PFSK-1 (cell line): ENCODE data around the gene ABHD14A.

Experiments
- FOXP2 ChIP-seq: optimal IDR thresholded peaks from 2 replicates; pipeline ENCODE3; 2011; ENCODE audit warnings: borderline replicate concordance, control low read depth, inconsistent platforms; ENCODE audit not compliant: insufficient read depth; ENCODE audit errors: extremely low read length, extremely low read depth
- POLR2AphosphoS5 ChIP-seq: IDR thresholded peaks from 2 replicates; pipeline ENCODE4 v1.6.1; 2012; ENCODE audit warnings: low read depth, mild to moderate bottlenecking, control low read depth, low read length, moderate library complexity
- SIN3A ChIP-seq: IDR thresholded peaks from 2 replicates; pipeline ENCODE4 v1.6.1; 2012; ENCODE audit warnings: mild to moderate bottlenecking, low read length, moderate library complexity, borderline replicate concordance; ENCODE audit not compliant: insufficient read depth
- TAF1 ChIP-seq: IDR thresholded peaks from 2 replicates; pipeline ENCODE4 v1.6.1; 2012; ENCODE audit warnings: low read length, control low read depth, borderline replicate concordance; ENCODE audit not compliant: insufficient read depth
- TF ChIP-seq, protein P1 (sequence below), 2 experiments: IDR thresholded peaks; 2 replicates each; pipeline versions ENCODE4 v1.6.1 to v1.8.0; 2011 to 2012; ENCODE audit warnings: low read depth in 2 of 2, low read length in 2 of 2, control low read depth in 1 of 2, inconsistent platforms in 1 of 2, mild to moderate bottlenecking in 1 of 2, moderate library complexity in 1 of 2; ENCODE audit not compliant: insufficient read depth in 1 of 2

Gene ABHD14A

DNA sequence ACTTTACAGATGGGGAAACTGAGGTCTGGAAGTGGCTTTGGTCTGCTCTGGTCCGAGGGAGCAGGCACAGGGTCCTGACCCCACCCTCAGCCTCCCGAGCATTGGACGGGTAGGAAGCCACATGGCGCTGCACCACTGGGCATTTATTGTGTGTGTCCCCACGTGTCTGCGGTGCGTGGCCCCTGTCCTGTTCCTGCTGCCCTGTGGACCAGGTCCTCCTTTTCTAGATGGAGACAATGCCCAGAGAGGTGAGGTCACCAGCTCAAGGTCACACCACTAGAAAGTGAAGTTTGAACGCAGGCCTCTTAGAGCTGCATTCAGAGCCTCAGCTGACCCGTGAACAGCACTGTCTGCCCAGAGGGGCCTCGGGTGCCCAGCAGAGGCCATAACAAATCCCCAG lies 54.7 kb downstream of the ABHD14A start:
- TF ChIP-seq, protein P1, sequence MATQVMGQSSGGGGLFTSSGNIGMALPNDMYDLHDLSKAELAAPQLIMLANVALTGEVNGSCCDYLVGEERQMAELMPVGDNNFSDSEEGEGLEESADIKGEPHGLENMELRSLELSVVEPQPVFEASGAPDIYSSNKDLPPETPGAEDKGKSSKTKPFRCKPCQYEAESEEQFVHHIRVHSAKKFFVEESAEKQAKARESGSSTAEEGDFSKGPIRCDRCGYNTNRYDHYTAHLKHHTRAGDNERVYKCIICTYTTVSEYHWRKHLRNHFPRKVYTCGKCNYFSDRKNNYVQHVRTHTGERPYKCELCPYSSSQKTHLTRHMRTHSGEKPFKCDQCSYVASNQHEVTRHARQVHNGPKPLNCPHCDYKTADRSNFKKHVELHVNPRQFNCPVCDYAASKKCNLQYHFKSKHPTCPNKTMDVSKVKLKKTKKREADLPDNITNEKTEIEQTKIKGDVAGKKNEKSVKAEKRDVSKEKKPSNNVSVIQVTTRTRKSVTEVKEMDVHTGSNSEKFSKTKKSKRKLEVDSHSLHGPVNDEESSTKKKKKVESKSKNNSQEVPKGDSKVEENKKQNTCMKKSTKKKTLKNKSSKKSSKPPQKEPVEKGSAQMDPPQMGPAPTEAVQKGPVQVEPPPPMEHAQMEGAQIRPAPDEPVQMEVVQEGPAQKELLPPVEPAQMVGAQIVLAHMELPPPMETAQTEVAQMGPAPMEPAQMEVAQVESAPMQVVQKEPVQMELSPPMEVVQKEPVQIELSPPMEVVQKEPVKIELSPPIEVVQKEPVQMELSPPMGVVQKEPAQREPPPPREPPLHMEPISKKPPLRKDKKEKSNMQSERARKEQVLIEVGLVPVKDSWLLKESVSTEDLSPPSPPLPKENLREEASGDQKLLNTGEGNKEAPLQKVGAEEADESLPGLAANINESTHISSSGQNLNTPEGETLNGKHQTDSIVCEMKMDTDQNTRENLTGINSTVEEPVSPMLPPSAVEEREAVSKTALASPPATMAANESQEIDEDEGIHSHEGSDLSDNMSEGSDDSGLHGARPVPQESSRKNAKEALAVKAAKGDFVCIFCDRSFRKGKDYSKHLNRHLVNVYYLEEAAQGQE (IDR thresholded peaks at IDR 0.05; ENCODE audit: insufficient read depth in 1 of 2, low read depth in 2 of 2, low read length in 2 of 2): no peak
- TF ChIP-seq TAF1: no peak
- TF ChIP-seq SIN3A: no peak
- TF ChIP-seq FOXP2: no peak
- no peak for TF ChIP-seq POLR2AphosphoS5
